Measurements from ENCODE around the gene MTMR1.

The MTMR1 gene

DNA sequence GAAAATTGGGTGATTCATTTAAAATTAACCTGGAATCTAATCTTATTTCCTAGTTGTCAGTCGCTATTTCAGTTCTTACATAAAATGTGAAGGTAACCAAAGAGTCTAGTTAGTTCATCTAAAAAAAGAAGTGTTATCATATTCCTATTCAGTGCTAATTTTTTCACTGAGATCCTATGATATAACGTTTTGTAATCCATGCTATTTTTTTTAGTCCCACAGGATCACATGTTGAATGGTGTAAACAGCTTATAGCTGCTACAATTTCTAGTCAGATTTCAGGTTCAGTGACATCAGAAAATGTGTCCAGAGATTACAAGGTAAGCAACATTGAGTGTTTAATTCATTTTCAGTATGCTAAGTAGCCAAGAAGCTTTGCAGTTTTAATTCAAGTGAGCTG, 5.8 kb downstream of the MTMR1 start:
- no peak for DNase-seq

DNA sequence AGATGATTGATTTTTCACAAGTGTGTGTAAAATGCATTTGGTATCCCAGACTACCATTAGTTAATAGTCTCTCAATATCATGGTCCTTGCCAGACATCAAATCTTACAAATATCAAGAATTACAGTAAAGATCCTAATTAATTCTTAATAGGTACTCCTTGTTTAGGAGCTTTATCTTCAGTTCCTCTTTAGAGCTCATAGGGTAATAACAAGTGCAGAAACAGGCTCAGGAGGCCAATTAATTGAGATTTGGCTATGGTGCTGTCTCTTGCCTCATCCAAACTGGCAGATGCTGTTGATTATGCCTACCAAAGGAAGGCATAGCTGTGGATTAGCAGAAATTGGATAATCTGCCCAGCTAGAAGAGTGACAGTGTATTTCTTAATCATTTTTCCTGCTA, 6.9 kb downstream of the MTMR1 start:
- no peak for DNase-seq

DNA sequence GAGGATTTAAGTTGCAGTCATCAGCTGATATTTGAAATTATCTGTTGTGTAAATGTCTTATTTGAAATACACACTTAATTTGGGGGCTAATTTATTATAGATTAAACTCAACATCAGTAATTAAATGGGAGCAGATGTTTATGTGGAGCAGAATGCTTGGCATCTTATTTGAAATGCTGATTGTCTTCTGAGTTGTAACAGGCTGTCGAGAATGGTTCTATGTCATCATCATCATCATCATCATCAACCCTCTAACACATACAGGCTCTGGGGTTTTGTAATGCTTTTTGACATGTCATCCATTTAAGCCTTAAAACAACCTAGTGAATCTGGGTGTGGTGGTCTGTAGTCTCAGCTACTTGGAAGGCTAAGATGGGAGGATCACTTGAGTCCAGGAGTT, 8.2 kb downstream of the MTMR1 start:
- DNase-seq = no peak

DNA sequence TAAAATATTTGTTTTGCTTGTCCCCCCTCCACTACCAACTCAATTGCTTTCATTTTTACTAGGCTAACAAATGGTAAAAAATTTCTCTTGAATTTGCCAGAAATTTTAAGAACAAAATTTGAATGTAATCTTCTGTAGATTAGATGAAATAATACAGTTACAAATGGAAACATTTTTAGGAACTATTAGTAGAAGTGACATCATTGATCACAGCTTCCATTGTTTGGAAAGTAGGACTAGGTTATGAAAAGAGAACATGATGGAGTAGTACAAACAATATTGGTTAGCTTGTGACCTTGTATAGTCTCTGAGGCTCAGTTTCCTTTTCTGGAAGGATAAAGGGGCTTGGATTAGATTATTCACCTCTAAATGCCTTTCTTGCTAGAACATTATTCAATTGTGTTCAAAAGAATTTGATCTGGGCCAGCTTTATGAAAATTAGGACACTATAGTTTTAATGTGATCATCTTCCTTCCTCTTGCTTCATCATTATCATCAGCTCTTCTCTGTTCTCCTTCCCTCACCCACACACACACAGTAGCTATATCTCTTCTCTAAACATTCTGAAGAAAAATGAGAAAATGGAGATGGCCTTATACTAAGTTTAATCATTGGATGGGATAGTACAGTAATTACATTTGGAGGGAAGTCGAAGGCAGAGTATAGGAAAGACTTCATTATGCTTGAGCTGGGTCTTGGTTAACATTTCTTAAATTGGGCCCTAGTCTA, 9.9 kb downstream of the MTMR1 start:
- DNase-seq = no peak

DNA sequence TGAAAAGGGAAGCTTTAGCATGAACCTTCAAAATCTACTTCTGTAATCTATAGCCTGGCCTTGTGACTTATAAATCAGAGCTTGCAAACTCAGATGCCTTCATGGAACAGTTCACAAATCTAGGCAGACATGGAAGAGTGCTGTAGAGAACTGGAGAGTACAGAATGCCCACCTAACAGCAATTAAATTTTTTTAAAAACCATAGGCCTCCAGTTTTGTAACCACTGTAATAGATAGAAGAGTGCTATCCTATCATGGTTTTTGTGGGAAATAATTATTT, 10.4 kb downstream of the MTMR1 start:
- DNase-seq = no peak

DNA sequence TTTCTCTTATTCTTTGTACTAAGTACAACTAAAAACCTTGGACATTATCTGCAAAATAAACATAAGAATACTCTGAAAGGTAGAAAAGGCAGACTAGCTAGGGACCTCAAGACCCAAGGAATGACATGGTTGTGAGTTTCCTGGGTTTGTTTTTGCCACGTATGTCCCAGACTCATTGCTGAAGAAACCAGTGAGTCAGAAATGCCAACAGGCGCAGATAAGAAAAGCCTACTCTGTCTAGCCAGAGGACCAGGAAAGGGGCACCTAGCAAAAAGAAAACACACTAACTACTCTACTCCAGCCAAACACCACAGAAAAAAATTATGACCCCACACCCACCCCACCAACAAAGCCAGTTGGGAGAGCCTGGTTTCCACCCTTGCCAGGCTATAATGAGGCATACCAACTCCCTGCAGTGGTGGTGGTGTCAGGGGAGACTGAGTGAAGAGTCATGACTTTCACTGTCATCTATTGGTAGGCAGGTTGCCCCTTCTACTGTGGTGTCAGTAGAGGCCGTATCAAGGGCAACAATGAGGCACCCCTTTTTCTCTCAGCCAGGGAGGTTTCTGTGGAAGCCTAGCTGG, 10.9 kb downstream of the MTMR1 start:
- DNase-seq = no peak

DNA sequence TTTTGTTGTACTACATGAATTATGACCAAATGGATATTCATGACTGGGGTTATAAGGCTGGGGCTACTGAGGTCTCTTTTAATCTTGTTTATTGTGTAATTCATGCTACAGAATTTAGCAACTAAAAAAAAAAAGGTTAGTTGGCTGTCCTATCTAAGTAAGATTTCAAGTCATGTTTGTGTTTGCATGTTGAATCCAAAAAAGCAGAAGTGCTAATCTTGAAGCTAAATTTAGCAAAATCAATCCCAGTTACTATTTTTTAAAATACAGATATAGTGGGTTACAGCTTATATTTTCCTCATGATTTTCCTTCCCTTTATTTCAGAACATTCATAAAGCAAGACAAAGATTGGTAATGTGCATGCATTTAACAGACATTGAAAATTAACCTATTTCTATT, 19.4 kb downstream of the MTMR1 start:
- no peak for DNase-seq

DNA sequence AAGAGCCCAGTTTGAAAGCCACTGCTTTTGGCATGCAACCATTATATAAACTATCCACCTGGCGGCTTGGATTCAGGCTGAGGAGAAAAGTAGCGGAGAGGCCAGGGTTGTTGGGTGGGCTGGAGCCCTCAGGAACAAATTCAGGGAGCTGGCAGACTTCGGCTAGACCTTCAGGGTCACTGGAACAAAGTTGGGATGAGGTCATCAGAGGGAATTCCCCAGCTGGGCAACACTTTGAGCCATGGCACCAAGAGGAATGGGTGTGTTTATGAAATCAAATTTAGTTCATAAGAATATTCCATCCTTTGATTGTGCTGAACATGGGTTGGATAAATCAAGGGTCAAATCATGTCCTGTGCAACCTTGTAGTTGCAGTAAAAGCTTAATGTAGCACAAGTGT, 22.0 kb downstream of the MTMR1 start:
- no peak for DNase-seq

DNA sequence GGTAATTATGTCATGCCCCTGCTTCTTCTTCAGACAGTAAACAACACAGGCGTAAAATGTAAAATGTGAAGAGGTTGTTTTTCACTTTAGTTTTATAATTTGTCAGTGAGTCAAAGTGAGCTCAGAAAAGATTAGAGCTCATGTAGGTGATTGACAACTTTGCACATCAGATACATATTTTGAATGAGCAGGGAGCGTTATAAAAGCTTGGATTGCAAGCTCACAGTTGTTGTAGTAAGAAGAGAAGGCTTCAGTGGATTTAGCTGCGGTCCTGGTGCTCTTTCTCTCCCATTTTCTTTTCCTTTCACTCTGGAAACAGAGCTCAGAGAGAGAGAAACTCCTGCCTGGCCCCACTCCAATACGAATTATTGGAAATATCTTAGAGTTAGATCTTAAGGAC, 26.4 kb downstream of the MTMR1 start:
- no peak for DNase-seq

DNA sequence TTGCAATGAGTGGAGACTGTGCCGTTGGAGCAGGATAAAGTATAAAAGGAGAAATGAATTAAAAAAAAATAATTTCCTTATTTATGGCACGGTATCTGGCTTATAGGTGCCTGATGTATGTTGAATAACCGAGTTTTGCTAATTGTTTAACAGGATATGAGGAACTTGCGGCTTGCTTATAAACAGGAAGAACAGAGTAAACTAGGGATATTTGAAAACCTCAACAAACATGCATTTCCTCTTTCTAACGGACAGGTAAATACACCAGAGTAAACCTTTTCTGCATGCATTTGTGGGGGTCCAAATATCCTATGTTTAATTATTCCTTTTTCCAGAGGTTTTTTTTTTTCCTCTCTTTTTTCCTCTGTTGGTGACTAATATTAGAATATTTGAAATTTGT, 36.8 kb downstream of the MTMR1 start:
- DNase-seq = no peak

DNA sequence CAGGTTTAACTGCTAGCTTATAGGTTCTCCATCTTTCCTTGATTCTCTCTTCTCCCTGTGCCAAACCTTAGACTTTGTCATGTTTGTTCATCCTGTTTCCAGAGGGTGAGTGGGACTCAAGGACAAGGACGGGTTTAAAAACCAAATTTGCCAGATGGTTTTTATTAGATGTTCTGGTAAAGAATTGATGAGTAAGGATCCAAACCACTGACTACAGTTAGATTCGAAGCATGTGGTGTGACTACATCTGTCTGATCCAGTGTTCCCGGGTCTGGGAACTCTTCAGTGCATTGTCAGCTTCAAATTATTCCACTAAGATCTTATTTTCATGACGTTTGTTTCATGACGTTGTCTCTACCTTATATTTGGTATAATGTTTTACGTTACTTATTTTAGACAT, 37.5 kb downstream of the MTMR1 start:
- no peak for DNase-seq

DNA sequence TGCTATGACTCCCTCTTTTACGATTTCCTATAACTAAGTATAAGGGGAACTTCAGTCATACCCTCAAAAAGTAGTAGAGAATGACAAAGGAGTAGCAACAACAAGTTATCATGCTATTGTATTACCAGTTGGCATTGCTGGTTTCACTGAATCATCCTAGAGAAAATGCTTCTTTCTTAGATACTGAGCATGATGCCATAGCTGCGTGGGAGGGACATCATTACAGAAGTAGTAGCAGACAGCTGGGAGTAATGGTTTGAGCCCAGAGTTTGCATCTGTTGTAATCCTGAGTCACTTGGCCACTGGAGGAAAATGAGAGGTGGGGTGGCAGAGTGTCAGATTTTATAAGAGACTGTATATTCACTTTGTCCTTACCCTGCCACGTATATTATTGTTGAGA, 38.6 kb downstream of the MTMR1 start:
- no peak for DNase-seq

DNA sequence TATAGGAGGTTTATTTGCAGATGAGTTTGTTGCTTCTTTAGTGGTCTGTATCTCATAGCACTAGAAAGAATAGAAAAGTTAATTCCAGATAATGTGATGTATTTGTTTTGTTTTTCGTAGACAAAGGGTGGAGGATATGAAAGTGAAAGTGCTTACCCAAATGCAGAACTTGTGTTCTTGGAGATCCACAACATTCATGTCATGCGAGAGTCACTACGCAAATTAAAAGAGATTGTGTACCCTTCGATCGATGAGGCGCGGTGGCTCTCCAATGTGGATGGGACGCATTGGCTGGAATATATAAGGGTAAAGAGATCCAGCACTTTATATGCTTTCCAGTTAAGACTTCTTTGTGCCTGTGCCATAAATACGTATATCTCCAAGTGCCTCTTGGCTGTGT, 43.3 kb downstream of the MTMR1 start:
- no peak for DNase-seq

DNA sequence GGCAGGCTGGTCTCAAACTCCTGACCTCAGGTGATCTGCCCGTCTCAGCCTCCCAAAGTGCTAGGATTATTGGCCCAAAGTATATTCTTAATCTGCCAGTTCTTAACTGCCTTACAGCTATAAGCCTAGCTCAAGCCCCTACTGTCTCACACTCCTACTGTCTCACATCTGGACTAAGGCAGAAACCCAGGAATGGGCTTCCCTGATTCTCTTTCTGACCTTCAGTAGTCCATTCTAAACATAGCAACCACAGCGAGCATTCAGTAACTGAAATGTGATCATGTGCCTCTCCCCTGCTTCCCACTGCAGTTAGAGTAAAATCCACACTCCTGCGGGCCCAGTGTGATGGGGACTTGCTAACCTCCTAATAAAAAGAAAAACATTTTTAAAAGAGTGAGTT, 58.9 kb downstream of the MTMR1 start:
- no peak for DNase-seq

DNA sequence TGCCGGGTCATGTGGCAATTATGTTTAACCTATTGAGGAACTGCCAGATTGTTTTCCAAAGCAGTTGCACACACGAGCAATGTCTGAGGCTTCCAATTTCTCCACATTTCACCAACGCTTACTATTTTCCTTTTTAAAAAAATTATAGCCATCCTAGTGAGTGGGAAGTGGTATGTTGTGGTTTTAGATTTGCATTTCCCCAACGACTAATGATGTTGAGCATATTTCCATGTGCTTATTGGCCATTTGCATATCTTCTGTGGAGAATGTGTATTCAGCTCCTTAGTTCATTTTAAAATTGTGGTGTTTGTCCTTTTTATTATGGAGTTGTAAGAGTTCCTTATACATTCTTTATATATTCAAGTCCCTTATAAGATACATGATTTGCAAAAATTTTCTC, 60.2 kb downstream of the MTMR1 start:
- no peak for DNase-seq

DNA sequence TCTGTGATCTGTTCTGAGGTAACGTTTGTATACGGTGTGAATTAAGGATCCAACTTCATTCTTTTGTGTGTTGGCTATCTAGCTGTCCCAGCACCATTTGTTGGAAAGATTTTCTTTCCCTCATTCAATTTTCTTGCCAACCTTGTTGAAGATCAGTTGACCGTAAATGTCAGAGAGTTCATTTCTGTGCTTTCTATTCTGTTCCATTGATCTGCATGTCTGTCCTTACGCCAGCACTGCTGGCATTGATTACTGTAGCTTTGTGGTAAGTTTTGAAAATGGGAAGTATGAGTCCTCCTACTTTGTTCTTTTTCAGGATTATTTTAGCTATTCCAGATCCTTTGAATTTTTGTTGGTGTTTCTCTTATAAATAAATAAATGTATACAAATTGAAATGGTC, 60.8 kb downstream of the MTMR1 start:
- DNase-seq = no peak

DNA sequence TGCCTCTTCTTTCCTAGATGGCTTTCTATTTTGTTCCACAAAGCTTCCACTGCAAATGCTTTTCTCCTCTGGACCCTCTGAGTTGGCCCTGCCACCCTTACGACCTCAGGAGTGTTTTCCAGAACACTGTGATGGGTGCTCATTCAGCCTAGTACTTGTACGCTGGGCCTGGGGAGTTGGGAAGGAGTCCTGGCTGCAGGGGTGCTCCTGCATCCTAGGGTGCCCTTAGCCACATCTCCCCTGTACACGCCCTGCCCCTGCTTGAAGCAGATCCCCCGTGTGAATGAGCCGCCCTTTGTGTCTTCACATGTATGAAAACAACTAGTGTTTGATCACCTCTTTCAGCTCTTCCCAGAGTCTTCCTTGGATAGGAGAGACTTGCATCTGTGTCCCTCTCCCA, 64.2 kb downstream of the MTMR1 start:
- no peak for DNase-seq

DNA sequence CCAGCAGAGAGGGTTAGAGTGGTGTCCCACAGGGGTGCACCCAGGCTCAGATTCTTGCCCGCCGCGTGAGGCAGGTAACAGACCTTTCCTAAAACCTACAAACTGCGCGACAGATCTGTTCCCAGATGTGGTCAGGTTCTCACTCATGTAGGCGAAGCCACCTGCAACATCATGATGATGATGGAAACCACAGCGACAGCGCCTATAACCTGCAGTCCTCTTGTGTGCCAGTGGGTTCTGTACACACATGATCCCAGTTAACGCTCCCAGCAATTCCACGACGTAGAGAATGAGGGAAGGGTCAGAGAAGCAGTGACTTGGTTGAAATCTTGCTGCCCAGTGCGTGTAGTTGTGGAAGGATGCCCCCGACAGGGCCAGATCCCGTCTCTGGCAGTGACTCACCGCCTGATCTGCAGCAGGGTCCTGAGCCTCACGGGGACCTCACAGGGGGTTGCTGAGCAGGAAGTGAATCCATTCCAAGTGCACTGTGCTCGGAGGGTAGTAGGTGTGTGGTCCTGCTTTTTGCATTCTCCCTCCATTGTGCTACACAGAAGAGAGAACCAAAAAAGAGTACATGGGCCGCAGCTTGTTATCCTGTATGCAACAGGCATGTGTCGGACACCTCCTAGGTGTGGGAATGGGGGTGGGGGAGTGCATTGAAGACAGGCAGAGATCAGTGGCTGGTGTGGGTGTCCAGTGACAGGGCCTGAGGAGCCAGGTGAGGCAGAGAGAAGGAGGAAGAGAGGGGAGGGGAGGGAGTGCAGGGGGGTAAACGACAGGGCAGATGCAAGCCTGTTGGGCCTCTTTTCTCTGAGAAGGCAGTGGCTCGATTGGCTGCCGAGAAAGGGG, 66.6 kb downstream of the MTMR1 start:
- no peak for DNase-seq

DNA sequence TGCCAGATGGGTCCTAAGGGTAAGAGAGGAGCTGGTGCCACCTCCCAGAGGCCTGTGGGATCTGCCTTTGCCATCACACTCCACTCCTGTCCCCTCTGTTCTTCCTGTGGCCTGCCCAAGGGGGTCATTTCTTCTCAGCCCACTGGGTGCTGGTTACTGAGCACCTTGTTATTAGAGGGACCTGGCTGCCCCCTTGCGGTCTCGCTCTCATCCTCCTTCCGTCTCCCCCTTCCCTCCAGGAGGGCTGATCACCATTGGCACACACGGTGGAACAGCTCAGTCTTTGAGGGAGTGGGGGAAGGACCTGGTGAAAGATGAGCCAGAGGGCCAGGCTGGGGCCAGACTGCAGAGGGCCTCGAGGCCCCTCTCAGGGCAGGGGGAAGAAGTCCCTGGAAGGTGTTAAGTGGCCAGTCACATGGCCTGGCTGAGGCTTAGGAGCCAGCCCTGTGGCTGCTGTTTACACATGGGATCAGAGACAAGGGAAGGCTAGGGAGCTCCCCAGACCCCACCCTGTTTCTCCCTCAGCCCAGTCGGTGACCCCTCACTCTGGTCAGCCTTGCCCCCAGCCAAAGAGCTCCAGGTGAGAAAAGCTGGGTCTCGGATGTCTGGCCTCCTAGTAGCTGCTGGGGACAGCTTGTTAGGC, 68.1 kb downstream of the MTMR1 start:
- DNase-seq = no peak

DNA sequence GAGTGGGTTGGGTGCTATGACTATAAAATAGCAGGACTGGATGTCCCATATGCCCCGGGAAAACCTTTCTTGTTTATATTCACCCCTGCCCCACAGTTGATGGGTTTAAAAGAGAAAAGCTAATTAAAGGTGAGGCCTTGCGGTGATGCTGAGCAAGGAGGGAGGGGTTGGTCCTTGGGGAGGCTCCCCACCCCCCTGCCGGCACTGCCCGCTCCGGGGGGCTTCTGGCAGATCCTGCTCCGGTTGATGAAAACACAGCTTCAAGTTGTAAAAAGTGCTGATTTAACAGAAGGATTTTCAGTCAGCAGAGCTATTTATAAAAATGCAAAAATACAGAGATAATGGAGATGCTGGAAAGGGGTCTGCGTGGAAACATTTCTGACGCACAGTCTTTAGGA, 68.6 kb downstream of the MTMR1 start:
- DNase-seq = no peak

DNA sequence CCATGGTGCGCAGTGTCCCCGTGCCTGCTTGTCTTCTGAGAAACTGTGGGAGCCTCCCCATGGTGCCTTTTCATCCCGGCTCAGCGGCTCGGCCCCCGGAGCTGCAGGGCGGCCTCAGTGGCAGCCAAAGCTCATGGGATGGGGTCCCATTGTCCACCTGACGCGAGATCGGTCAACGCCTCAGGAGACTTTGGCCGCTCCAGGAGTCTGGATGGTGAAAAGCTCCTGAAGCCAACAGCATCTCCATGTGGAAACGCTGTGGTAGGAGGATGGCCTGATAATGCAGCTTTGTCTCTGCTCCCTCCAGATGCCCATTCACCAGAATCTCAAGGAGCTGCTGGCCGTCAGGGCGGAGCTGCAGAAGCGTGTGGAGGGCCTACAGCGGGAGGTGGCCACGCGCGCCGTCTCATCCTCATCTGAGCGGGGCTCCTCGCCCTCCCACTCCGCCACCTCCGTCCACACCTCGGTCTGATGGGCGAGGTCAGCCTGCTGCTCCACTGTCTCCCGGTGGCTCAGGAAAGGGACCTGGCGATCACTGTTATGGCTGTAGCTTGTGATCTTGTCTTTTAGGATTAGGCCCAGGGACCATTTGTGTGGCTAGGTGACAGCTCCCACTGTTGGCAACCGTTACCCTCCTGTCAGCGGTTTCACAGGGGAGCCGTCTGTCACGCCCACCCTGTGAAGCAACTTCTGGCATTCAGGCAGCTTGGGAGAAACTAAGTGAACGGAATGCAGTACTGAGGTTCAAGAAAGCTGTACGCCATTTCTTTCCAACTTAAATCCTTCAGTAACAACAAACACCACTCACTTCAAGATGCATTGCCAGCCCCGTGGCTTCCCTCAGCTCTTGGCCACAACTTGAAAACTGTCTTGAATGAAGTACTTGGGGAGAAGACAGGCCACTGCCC, 69.3 kb downstream of the MTMR1 start:
- no peak for DNase-seq

DNA sequence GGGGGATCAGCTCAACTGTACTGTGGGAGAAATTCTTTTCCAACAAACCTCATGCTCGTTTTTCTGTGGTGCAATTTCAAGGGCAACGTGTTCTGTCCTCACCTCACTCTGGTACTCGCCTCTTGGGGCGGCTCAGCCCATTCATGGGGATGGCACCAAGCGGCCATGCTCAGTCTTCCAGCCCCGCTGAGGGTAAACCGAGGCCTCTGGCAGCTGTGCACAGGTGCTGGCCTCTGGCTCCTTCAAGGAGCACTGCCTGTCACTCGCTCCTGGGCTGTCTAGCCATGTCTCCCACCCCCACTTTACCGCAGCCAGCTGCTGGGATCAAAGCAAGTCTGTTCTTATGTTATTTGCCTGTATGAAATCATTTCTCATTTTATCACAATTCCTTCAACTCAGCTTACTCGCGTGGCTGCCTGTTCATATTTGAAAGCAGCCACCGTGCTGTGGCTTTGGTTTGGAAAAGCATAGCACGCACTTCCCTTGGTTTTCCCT, 70.2 kb downstream of the MTMR1 start:
- no peak for DNase-seq

DNA sequence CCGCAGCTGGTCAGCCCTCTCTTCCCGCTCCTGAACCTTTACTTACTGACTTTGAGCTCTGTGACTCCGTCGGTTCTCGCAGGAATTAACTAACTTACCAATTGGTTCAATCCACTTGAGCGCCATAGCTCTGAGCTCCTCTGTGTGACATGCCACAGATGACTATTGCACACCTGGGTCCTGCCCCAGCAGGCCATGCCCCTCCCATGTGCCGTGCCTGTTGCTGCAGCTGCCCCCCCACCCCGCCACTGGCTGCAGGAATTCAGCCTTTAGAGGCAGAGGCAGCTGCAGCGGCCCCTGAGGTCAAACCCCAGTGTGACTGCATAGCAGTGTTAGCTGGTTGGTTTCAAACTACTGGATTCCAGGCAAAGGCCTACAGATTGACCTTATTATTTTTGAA, 70.6 kb downstream of the MTMR1 start:
- DNase-seq = no peak
